ENCODE results near the gene TRDN.

DNA sequence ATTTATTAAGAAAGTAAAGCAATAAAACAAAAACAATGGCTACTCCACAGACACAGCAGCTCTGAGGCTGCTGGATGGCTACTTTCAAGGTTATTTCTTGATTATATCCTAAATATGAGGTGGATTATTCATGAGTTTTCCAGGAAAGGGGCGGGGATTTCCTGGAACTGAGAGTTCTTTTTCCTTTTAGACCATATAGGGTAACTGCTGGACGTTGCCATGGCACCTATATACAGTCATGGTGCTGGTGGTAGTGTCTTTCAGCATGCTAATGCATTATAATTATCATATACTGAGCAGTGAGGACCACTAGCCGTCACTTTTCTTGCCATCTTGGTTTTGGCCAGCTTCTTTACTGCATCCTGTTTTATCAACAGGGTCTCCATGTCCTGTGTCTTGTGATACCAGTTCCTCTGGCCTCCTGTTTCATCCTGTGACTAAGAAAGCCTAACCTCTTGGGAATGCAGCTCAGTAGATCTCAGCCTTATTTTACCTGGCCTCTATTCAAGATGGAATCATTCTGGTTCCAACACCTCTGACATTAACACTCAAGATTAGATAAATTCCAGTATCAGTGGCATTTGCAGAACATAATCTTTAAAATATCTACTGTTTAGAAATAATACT is 32.3 kb upstream of the TRDN start:
- TF ChIP-seq CTCF (conservative IDR thresholded peaks at IDR 0.05; ENCODE audit: low read length) (no peak), EZH2phosphoT487 (IDR thresholded peaks at IDR 0.05; ENCODE audit: borderline replicate concordance) (no peak)
